ENCODE data around the gene ZNF215.
"Not testable (repeated sequence)": the region's sequence is repeated elsewhere in the genome, so short reads cannot be mapped to it uniquely, and the experiment has no call there.

Gene ZNF215

DNA sequence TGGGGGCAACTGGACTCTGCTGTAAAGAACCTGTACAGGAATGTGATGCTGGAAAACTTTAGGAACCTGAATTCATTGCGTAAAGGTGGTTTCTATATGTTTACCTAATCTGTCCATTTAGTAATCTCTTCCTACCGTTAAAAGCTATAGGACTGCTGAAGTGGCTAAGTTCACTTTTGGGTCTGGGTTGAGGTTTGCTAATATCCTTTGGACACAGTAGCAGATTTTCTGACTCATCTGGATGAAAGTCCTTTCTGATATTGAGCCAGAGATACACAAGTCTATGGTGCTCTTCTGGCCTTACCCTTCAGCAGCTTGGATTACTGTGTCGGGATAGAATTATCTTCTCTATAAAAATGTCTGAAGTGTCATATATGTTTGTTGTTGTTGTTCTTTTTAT, 16.9 kb downstream of the ZNF215 start:
- no peak for DNase-seq

DNA sequence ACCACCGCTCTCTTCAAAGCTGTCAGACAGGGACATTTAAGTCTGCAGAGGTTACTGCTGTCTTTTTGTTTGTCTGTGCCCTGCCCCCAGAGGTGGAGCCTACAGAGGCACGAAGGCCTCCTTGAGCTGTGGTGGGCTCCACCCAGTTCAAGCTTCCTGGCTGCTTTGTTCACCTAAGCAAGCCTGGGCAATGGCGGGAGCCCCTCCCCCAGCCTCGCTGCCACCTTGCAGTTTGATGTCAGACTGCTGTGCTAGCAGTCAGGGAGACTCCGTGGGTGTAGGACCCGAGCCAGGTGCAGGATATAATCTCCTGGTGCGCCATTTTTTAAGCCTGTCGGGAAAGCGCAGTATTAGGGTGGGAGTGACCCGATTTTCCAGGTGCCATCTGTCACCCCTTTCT, 28.0 kb downstream of the ZNF215 start:
- not testable (repeated sequence) for DNase-seq

DNA sequence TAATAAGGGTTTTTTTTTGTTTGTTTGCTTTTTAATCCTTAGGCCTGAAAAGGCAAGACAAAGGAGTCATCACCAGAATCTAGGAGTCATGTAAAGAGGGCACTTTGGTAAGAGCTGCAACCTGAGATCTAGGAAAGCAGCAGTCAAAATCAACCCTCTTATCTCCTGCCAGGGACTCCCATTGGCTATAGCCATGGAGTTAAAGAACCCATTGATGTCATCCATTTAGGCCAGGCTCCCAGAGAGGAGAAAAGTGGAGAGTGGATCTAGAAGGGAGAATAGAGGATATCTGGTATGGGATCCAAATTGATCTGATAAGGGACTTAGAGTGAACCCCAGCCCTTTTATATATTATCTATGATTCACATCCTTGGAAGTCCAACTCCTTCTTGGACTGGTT, 35.9 kb downstream of the ZNF215 start:
- no peak for DNase-seq

DNA sequence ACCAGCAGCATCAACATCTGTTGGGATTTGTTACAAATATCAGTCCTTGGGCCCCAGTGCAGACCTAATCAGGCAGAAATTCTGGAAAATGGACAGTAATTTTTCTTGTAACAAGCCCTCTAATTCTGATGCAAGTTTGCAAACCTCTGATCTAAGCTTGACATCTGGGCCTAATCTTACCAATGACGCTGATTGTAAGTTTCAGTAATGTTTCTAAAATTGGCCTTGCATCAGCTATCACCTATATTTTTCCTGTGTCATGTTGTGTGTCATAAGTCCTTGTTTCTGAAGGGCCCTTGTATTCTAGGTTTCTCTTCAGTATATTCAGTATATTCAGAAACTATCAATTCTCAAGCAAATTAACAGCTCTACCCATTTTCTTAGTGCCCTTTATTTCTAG, 36.4 kb downstream of the ZNF215 start:
- DNase-seq = no peak

DNA sequence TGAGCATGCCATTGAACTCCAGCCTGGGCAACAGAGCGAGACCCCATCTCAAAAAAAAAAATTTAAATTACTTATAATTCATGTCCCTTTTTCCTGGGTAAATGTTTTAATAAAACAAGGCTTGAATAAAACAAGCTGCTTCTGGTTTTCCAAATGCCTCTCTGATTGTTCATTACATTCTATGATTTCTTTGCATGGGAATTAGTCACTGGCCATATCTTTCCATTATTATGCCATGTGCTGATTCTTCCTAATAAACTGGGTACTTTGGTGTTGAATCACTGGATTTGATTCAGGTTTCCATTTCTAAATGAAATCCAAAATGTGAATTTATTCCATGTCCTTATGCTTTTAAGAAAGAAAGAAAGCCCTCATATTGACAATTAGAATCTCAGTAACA, 42.6 kb downstream of the ZNF215 start:
- DNase-seq = no peak

DNA sequence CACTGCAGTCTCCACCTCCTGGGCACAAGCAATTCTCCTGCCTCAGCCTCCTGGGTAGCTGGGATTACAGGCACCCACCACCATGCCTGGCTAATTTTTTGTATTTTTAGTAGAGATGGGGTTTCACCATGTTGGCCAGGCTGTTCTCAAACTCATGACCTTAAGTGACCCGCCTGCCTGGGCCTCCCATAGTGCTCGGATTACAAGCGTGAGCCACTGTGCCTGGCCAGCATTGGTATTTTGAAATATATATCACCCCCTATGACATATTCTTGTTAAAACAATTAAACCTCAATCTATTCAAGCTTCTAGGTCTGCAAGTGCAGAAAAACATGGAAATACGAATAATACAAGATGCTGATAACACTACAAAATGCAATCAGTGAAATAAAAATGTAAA, 43.6 kb downstream of the ZNF215 start:
- not testable (repeated sequence) for DNase-seq

DNA sequence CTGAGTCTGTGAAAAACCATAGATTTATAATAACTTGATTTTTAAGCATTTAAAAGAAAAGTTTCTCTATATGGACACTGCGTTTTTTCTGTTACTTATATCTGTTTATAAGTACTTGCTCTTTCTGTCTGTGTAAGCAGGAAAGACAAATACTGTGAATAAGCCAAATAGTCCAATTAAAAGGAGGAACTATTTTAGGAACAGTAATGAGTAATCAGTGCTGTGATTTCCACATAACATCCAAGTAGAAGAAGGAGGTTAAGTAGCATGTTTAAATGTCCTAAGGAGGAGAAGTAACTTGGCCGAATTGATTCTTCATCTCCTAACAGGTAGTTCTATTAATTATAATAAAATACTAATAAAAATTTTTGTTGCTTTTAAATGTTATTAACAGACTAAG, 53.1 kb downstream of the ZNF215 start:
- no peak for DNase-seq

DNA sequence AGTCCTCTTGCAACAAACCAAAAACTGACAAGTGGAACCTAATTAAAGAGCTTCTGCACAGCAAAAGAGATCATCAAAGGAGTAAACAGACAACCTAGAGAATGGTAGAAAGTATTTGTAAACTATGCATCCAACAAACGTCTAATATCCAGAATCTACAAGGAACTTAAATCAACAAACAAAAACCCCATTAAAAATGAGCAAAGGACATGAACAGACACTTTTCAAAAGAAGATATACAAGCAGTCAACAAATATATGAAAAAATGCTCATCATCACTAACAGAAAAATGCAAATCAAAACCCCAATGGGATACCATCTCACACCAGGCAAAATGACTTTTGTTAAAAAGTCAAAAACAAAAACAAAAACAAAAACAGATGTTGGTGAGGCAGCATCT, 60.3 kb downstream of the ZNF215 start:
- DNase-seq = no peak

DNA sequence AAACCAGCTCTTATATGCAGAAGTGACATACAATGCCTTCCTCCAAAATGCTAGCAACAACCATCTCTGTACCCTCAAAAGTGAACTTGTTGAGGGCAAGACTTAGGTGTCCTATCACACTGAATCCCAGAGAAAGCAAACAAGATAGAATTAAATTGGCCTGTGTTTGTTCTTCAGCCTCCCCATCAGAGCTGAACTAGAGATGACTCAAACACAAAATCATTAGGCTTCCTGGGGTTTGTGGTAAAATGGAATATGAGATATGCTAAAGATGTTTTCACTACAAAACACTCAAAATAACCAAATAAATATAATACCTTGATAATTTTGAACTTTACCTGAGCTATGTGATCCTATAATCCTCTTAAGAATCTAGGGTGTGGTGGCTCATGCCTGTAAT, 62.3 kb downstream of the ZNF215 start:
- no peak for DNase-seq

DNA sequence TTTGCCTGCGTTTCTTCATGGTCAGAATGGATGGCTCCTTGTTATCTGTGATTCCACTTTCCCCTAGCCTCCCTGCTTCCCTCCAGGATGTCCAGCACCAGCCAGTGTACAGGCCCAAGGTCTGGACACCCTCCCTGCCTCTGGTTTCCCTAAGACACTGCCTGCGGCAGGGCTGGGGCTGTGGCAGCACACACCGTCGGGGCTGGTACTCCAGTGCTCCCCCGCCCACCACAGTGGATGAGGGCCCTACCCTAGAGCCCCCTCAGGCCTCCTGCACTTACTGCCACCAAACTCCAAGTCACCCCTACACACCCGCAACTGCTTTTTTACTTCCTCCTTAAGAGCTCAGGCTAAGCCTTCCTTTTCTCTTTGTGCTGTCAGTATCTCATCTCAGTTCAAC, 65.0 kb downstream of the ZNF215 start:
- DNase-seq = no peak

DNA sequence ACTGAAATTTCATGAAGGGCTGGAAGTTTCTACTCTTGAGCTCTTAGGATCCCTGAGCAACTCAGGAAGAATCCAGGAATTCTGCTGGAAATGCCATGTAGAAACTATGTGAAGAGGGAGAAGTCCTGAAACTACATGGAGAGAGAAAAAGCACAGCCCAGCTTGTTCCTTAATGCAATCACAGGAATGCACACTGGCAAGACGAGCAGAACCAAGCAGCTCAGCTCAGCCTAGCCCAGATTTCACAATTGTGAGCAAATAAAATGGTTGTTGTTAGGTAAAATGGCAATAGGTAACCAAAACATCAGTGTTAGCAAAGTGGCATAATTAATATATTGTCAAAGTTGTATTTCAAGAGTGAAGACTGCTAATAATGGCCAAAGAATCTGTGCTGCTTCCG, 65.8 kb downstream of the ZNF215 start:
- DNase-seq = no peak

DNA sequence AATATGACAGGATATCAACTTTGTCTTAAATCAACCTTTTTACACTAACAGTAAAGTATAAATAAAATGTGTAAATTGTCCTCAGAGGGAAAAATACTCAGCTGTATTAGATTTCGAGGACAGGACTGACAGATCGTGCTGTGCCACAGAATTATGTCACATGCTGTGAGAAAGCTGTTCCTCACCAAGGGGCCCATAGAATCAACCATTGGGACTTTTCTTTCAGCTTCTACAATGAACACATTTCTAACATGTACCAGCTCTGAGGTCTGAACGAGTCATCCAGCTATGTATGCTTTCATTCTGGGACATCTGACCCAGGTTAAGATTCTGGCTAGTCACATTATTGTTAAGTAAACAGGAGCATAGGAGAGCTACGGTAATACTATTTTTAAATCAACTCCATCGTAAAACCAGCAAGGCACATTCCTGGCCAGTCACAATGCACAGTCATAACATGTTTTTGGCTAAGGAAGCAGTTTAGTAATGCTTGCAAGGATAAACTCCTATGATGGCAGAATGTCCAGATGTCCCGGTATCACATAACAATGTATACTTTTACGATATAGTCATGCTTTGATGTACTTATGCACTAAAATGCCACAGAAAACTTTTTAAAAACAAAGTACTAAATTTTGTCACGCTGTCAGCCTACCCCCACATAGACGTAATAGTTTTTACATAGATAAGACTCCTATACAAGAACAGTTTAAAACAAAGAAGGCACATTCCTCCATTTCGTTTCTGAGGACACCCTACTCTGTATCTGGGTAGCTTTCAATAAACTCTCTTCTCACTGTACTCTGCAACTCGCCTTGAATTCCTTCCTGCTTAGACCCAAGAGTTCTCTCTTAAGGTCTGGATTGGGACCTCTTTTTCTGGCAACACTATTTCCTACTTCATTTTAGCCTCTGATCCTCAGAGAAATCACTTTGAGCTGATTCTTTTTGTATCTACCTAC, 66.5 kb downstream of the ZNF215 start:
- DNase-seq = no peak

DNA sequence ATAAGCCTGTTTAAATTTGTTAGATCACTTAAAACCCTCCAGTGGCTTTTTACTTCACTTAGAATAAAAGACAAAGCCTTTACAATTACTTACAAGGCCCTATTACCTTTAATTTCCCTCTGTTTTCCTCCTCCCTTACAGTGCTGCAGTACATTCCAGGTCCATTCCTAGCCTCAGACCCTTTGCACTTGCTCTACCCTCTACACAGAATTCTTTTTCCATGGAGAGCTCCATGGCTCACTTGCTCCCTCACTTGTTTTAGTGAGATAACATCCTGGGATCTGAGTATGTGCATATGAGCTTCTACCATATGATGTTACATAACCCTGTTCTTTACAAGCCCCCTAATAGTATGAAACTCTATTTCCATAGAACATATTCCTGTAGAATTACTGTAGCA, 69.5 kb downstream of the ZNF215 start:
- no peak for DNase-seq

DNA sequence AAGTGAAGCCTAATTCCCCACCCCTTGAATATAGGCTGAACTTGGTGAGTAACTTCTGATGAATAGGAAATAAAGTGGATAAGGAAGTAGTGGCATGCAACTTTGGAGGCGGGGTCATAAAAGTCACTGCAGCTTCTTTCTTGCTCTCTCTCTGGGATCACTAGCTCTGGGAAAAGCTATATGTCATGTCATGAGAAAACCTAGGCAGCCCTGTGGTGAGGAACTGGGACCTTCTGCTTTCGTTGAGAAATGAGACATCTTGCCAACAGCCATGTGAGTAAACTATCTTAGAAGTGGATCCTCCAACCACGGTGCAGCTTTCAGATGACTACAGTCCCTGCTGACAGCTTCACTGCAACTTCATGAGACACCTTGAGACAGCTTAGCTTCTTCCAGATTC, 78.3 kb downstream of the ZNF215 start:
- DNase-seq = no peak

All from NCI-H187 treated with DMSO at 0.1 percent for 48 hours (cell line).